Tibial artery (tissue), 4 donors: ENCODE data around the gene MACROD2.
"Not testable (repeated sequence)": the region's sequence is repeated elsewhere in the genome, so short reads cannot be mapped to it uniquely, and the experiment has no call there.

Experiments
- DNase-seq, 2 donors: peaks; one replicate each; pipeline ENCODE4 v3.0.0-alpha.2; 2019
- H3K27ac ChIP-seq, 2 donors: fragments of 200-600 bp; sonication (generic) in 1 of 2; 1 replicate in 1 of 2; 2 replicates in 1 of 2; pipeline ENCODE4 v1.5.1; 2018 to 2019; ENCODE audit warnings: mild to moderate bottlenecking in 1 of 2
- H3K27me3 ChIP-seq, 2 donors: fragments of 200-600 bp; sonication (generic) in 1 of 2; one replicate each; pipeline versions ENCODE4 v1.5.1 to v1.6.0; 2016 to 2019
- H3K36me3 ChIP-seq, 3 donors: fragments of 200-600 bp; sonication (generic) in 2 of 3; one replicate each; pipeline ENCODE4 v1.5.1; 2016 to 2019; ENCODE audit warnings: mild to moderate bottlenecking in 2 of 3
- H3K4me1 ChIP-seq, 4 donors: fragments of 200-600 bp; sonication (generic) in 2 of 4; 1 replicate in 3 of 4; 2 replicates in 1 of 4; pipeline ENCODE4 v1.5.1; 2016 to 2019
- H3K4me3 ChIP-seq, 2 donors: fragments of 200-600 bp; sonication (generic) in 1 of 2; 1 replicate in 1 of 2; 2 replicates in 1 of 2; pipeline ENCODE4 v1.5.1; 2018 to 2019; ENCODE audit warnings: mild to moderate bottlenecking in 2 of 2
- H3K9me3 ChIP-seq, 3 donors: fragments of 200-600 bp; sonication (generic) in 1 of 3; one replicate each; pipeline ENCODE4 v1.5.1; 2016 to 2019
- CTCF ChIP-seq, 2 experiments: fragments of 200-600 bp in 1 of 2; fragments of 450-650 bp in 1 of 2; IDR thresholded peaks; one replicate each; pipeline ENCODE4 v1.5.1; 2017 to 2019; ENCODE audit warnings: antibody characterized with exemption in 2 of 2, mild to moderate bottlenecking in 1 of 2, moderate library complexity in 1 of 2
- intact Hi-C: fragments of 100-400 bp; cut with DNase I; formaldehyde crosslinking; loops from one replicate; pipeline ENCODE4 v1.15.0; 2023; ENCODE audit warnings: low total_unique reads

The MACROD2 gene

GRCh38 chr20:15196547-15197255, 1201.4 kb downstream of the MACROD2 start:
- Histone ChIP-seq H3K9me3 (no peaks in the 10 kb centered on the region), H3K27ac (no peak overlapping the region), H3K4me3 (no peak overlapping the region), H3K4me1 (no peaks in the 10 kb centered on the region), H3K36me3 (no peaks in the 10 kb centered on the region), H3K27me3 (no peaks in the 10 kb centered on the region)
- no peak for TF ChIP-seq CTCF (IDR thresholded peaks at IDR 0.05)
- intact Hi-C loops: no loop called here
- DNase-seq: no peak

GRCh38 chr20:15198017-15198416, 1202.7 kb downstream of the MACROD2 start:
- H3K9me3 ChIP-seq, DNase-seq, H3K27me3 ChIP-seq, H3K4me3 ChIP-seq, H3K36me3 ChIP-seq, intact Hi-C loops, H3K27ac ChIP-seq, H3K4me1 ChIP-seq: not testable (repeated sequence)

- TF ChIP-seq CTCF (IDR thresholded peaks at IDR 0.05): no peak
- H3K36me3 ChIP-seq: no peaks in the 10 kb centered on the region
- H3K27ac ChIP-seq: no peak overlapping the region
- DNase-seq: no peak
- H3K4me3 ChIP-seq: no peak overlapping the region
- H3K27me3 ChIP-seq: no peaks in the 10 kb centered on the region
- intact Hi-C loops: no loop called here
- H3K9me3 ChIP-seq: no peaks in the 10 kb centered on the region
- no peaks in the 10 kb centered on the region for H3K4me1 ChIP-seq
Measured at GRCh38 chr20:15199698-15200097, 1204.4 kb downstream of the MACROD2 start.

GRCh38 chr20:15200147-15200565, 1204.8 kb downstream of the MACROD2 start:
- Histone ChIP-seq H3K4me1 (no peaks in the 10 kb centered on the region), H3K9me3 (no peaks in the 10 kb centered on the region), H3K27me3 (no peaks in the 10 kb centered on the region), H3K36me3 (no peaks in the 10 kb centered on the region), H3K27ac (no peak overlapping the region), H3K4me3 (no peak overlapping the region)
- intact Hi-C loops: no loop called here
- DNase-seq: no peak
- no peak for TF ChIP-seq CTCF (IDR thresholded peaks at IDR 0.05)

- H3K9me3 ChIP-seq: no peaks in the 10 kb centered on the region
- no peaks in the 10 kb centered on the region for H3K4me1 ChIP-seq
- no peaks in the 10 kb centered on the region for H3K27me3 ChIP-seq
- no peak for DNase-seq
- H3K36me3 ChIP-seq: no peaks in the 10 kb centered on the region
- TF ChIP-seq CTCF (IDR thresholded peaks at IDR 0.05): no peak
- intact Hi-C loops: no loop called here
- no peak overlapping the region for H3K27ac ChIP-seq
- H3K4me3 ChIP-seq: no peak overlapping the region
Measured at GRCh38 chr20:15201602-15202001, 1206.3 kb downstream of the MACROD2 start.

- no peak for TF ChIP-seq CTCF (IDR thresholded peaks at IDR 0.05)
- H3K9me3 ChIP-seq: no peaks in the 10 kb centered on the region
- intact Hi-C loops: no loop called here
- no peak overlapping the region for H3K27ac ChIP-seq
- H3K27me3 ChIP-seq: no peaks in the 10 kb centered on the region
- H3K36me3 ChIP-seq: no peaks in the 10 kb centered on the region
- no peak overlapping the region for H3K4me3 ChIP-seq
- no peaks in the 10 kb centered on the region for H3K4me1 ChIP-seq
- no peak for DNase-seq
Measured at GRCh38 chr20:15204234-15204633, 1208.9 kb downstream of the MACROD2 start.
